PC-3 (cell line): Measurements from ENCODE around the gene CCDC178. TPM values are rescaled to one million over a fixed set of nuclear protein-coding genes. Genes with fewer than 3 reads are reported as not detected.

Source experiments
- ATAC-seq: fragments of 200-7000 bp; cut with Tn5 transposase; 2 replicates; pipeline ENCODE4 v1.9.1; 2020; ENCODE audit warnings: mild to moderate bottlenecking, moderate library complexity
- BruUV-seq: library from RNA; stranded (reverse); fragments of 400-500 nt; replicated peaks from 2 replicates; lab custom pipeline; 2021; lab: Mats Ljungman, UMichigan
- CTCF ChIA-PET: fragments of 300-600 bp; sonication (Branson Sonifier 250); formaldehyde crosslinking; loops from one replicate; lab custom pipeline; 2022; ENCODE audit warnings: antibody characterized with exemption; lab: Charles Lee
- POLR2A ChIA-PET: fragments of 300-600 bp; sonication (Branson Sonifier 250); formaldehyde crosslinking; loops from one replicate; lab custom pipeline; 2022; ENCODE audit warnings: antibody characterized with exemption; ENCODE audit not compliant: unreplicated experiment; lab: Charles Lee
- DNase-seq: peaks from one replicate; pipeline ENCODE4 v3.0.0-alpha.2; 2015
- H2AFZ ChIP-seq: fragments of 300-600 bp; sonication (generic); 2 replicates; pipeline ENCODE4 v1.6.0; 2016; ENCODE audit warnings: antibody characterized with exemption, low read length
- H3F3A ChIP-seq: fragments of 300-600 bp; sonication (generic); one replicate; pipeline ENCODE4 v1.6.0; 2017; ENCODE audit warnings: antibody characterized with exemption, low read length, control low read depth, mild to moderate bottlenecking; ENCODE audit not compliant: unreplicated experiment
- H3K27ac ChIP-seq: fragments of 300-600 bp; sonication (generic); 2 replicates; pipeline ENCODE4 v1.5.1; 2016; ENCODE audit warnings: mild to moderate bottlenecking, low read length
- H3K27me3 ChIP-seq: fragments of 300-600 bp; sonication (generic); 2 replicates; pipeline ENCODE4 v1.6.1; 2016; ENCODE audit warnings: low read length, mixed read lengths
- H3K36me3 ChIP-seq: fragments of 300-600 bp; sonication (generic); 2 replicates; pipeline ENCODE4 v1.6.1; 2016; ENCODE audit warnings: low read depth, mixed run types, low read length, mixed read lengths
- H3K4me1 ChIP-seq: fragments of 300-600 bp; sonication (generic); 2 replicates; pipeline ENCODE4 v1.5.1; 2016; ENCODE audit warnings: low read length; ENCODE audit not compliant: insufficient read depth
- H3K4me2 ChIP-seq: fragments of 300-600 bp; sonication (generic); 2 replicates; pipeline ENCODE4 v1.6.0; 2016; ENCODE audit warnings: low read length
- H3K4me3 ChIP-seq: fragments of 300-600 bp; sonication (generic); 2 replicates; pipeline ENCODE4 v1.5.1; 2016; ENCODE audit warnings: mild to moderate bottlenecking, low read length, mixed read lengths
- H3K79me2 ChIP-seq: fragments of 300-600 bp; sonication (generic); 2 replicates; pipeline ENCODE4 v1.6.1; 2017; ENCODE audit warnings: low read length, mixed read lengths
- H3K9ac ChIP-seq: fragments of 300-600 bp; sonication (generic); 2 replicates; pipeline ENCODE4 v1.6.0; 2016; ENCODE audit warnings: mild to moderate bottlenecking, low read length
- H3K9me2 ChIP-seq: fragments of 300-600 bp; sonication (generic); replicated peaks from 2 replicates; pipeline ENCODE4 v1.6.1; 2016; ENCODE audit warnings: mixed run types, low read length, mixed read lengths
- H3K9me3 ChIP-seq: fragments of 300-600 bp; sonication (generic); 2 replicates; pipeline ENCODE4 v1.6.1; 2016; ENCODE audit warnings: low read length, mixed read lengths
- H4K20me1 ChIP-seq: fragments of 300-600 bp; sonication (generic); 2 replicates; pipeline ENCODE4 v1.6.1; 2016; ENCODE audit warnings: low read length, mixed read lengths
- CTCF ChIP-seq: fragments of 300-600 bp; sonication (generic); conservative IDR thresholded peaks from 2 replicates; pipeline ENCODE4 v1.5.1; 2017; ENCODE audit warnings: antibody characterized with exemption, low read depth, mild to moderate bottlenecking, low read length
- EZH2 ChIP-seq: fragments of 300-600 bp; sonication (generic); IDR thresholded peaks from one replicate; pipeline ENCODE4 v1.6.1; 2017; ENCODE audit warnings: antibody characterized with exemption, mild to moderate bottlenecking, low read length; ENCODE audit not compliant: unreplicated experiment
- EZH2phosphoT487 ChIP-seq: fragments of 300-600 bp; sonication (generic); IDR thresholded peaks from 2 replicates; pipeline ENCODE4 v1.6.1; 2018; ENCODE audit warnings: mild to moderate bottlenecking, antibody characterized with exemption, low read length, borderline replicate concordance
- intact Hi-C: fragments of 100-400 bp; cut with micrococcal nuclease; formaldehyde crosslinking; loops from 2 replicates; pipeline ENCODE4 v1.9.0; 2023
- total RNA-seq: library from RNA; depleted of rRNA; stranded (reverse); fragments of >200 nt; gene quantifications from 2 replicates; pipeline ENCODE4 v1.2.3, GENCODE V29; 2014

The CCDC178 gene
- total RNA-seq, 1 experiment from 2014 or later, result not detected

GRCh38 chr18:33270297-33270696, 170.2 kb downstream of the CCDC178 start:
- Histone ChIP-seq H3K9me2 (no peaks in the 10 kb centered on the region), H3K9me3 (no peaks in the 10 kb centered on the region), H2AFZ (no peak overlapping the region), H3K4me3 (no peak overlapping the region), H3F3A (no peaks in the 10 kb centered on the region), H3K27ac (no peak overlapping the region), H3K79me2 (no peaks in the 10 kb centered on the region), H4K20me1 (no peaks in the 10 kb centered on the region), H3K9ac (no peak overlapping the region), H3K36me3 (no peaks in the 10 kb centered on the region), H3K4me1 (no peaks in the 10 kb centered on the region), H3K4me2 (no peak overlapping the region), H3K27me3 (no peaks in the 10 kb centered on the region)
- no TSS peak for BruUV-seq
- ChIA-PET POLR2A (no interaction called here), CTCF (no interaction called here)
- no peak for DNase-seq
- ATAC-seq, result no peak
- no peak for TF ChIP-seq EZH2phosphoT487
- TF ChIP-seq CTCF, result no peak
- no peak for TF ChIP-seq EZH2
- intact Hi-C loops, result no loop called here

- TF ChIP-seq CTCF (no peak), EZH2phosphoT487 (no peak), EZH2 (no peak)
- DNase-seq, result no peak
- no peaks in the 10 kb centered on the region for H3K9me2 ChIP-seq
- intact Hi-C loops, result no loop called here
- no peak overlapping the region for H2AFZ ChIP-seq
- no peaks in the 10 kb centered on the region for H3K79me2 ChIP-seq
- BruUV-seq, result no TSS peak
- no peak overlapping the region for H3K4me2 ChIP-seq
- H3K9me3 ChIP-seq, result no peaks in the 10 kb centered on the region
- no peaks in the 10 kb centered on the region for H3K36me3 ChIP-seq
- H4K20me1 ChIP-seq, result no peaks in the 10 kb centered on the region
- H3F3A ChIP-seq, result no peaks in the 10 kb centered on the region
- ChIA-PET POLR2A (no interaction called here), CTCF (no interaction called here)
- no peak for ATAC-seq
- H3K9ac ChIP-seq, result no peak overlapping the region
- no peaks in the 10 kb centered on the region for H3K27me3 ChIP-seq
- H3K27ac ChIP-seq, result no peak overlapping the region
- H3K4me3 ChIP-seq, result no peak overlapping the region
- no peaks in the 10 kb centered on the region for H3K4me1 ChIP-seq
Observed at GRCh38 chr18:33269223-33269622, 171.3 kb downstream of the CCDC178 start.

GRCh38 chr18:33264566-33264965, 176.0 kb downstream of the CCDC178 start:
- ATAC-seq (no peak), DNase-seq (no peak)
- Histone ChIP-seq H3K4me2 (no peak overlapping the region), H3K36me3 (no peaks in the 10 kb centered on the region), H3K27me3 (no peaks in the 10 kb centered on the region), H2AFZ (no peak overlapping the region), H3K79me2 (no peaks in the 10 kb centered on the region), H3F3A (no peaks in the 10 kb centered on the region), H4K20me1 (no peaks in the 10 kb centered on the region), H3K27ac (no peak overlapping the region), H3K9ac (no peak overlapping the region), H3K9me3 (no peaks in the 10 kb centered on the region), H3K4me3 (no peak overlapping the region), H3K4me1 (no peaks in the 10 kb centered on the region), H3K9me2 (no peaks in the 10 kb centered on the region)
- no peak for TF ChIP-seq EZH2phosphoT487
- TF ChIP-seq EZH2, result no peak
- TF ChIP-seq CTCF, result no peak
- intact Hi-C loops, result no loop called here
- POLR2A ChIA-PET, result no interaction called here
- no TSS peak for BruUV-seq
- CTCF ChIA-PET, result no interaction called here
